ENCODE results near the gene CCNL1. TPM values are rescaled to one million over a fixed set of nuclear protein-coding genes. Genes with fewer than 3 reads are reported as not detected.
A peak's percentile ranks its signal among the peaks of the same experiment; 100 is the strongest.

Gene CCNL1
- 184 and 222 TPM in 2 replicates for total RNA-seq

DNA sequence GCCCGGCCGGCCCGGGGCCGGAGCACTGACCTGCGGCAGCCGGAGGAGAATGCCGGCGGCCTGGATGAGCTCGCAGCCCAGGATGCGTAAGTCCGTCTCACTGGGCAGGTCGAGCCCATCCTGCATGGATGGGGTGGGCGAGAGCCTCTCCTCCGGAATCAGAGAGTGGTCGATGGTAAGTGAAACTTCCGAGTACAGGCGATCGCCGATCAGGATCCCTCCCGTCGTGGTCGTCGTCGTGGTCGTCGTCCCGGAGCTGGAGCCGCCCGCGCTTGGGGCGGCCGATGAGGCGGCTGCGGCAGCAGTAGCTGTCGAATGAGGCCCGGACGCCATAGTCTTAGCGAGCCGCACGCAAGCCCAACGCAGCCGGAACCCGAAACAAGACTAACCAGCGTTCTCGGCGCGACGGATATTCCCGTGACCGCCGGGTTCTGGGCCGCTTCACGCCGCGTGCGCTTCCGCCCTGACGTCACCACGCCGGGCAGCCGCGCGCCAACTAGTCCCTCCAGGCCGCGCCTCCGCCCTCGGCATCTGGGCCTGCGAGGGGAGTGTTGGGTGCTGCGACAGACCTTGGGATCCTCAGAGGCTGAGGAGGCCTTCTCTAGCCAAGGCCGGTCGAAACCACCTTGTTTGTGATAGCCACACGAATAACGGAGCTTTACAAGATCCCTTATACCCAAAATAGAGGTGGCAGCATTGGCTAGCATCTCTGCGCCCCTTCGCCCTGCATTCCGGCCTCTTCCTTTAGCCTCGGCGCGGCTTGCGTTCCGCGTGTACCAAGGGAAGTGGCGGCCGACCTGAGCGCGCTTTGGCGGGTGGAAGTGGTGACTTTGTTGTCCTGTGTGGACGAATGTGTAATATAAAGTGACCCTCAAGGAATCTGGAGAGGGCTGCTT lies at the start of gene CCNL1:
CCNL1 (minus strand) TSS at position 386 of the 896 bp plus-strand sequence; CDS start at position 333, 53 bp downstream.
- CTCF ChIA-PET, result interaction anchor here (0.6 to 5.3 kb wide), 4 partner anchors 12 to 44 kb away, joined by 3 to 49 read pairs (median 3); no protein-coding TSS in a partner anchor
- H3K27ac Mint-ChIP-seq, result peak within 1 kb of the TSS; percentile 98
- ATAC-seq (ENCODE audit: low read depth) (peak; percentile 78), DNase-seq (peak; percentile 96)
- TF ChIP-seq, protein P1, sequence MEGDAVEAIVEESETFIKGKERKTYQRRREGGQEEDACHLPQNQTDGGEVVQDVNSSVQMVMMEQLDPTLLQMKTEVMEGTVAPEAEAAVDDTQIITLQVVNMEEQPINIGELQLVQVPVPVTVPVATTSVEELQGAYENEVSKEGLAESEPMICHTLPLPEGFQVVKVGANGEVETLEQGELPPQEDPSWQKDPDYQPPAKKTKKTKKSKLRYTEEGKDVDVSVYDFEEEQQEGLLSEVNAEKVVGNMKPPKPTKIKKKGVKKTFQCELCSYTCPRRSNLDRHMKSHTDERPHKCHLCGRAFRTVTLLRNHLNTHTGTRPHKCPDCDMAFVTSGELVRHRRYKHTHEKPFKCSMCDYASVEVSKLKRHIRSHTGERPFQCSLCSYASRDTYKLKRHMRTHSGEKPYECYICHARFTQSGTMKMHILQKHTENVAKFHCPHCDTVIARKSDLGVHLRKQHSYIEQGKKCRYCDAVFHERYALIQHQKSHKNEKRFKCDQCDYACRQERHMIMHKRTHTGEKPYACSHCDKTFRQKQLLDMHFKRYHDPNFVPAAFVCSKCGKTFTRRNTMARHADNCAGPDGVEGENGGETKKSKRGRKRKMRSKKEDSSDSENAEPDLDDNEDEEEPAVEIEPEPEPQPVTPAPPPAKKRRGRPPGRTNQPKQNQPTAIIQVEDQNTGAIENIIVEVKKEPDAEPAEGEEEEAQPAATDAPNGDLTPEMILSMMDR (IDR thresholded peaks at IDR 0.05), result no peak
- POLR2A ChIA-PET, result interaction anchor here (0.5 to 6.9 kb wide), 29 partner anchors 9 to 1485 kb away, joined by 3 to 660 read pairs (median 7); partner anchors contain the start of genes C3orf33, GFM1, GMPS and LEKR1
- no peaks in the 10 kb centered on the region for H3K27me3 Mint-ChIP-seq
- peaks cover 54% of the 10 kb centered on the region for H3K36me3 Mint-ChIP-seq (ENCODE audit: low read depth)
- H3K4me1 Mint-ChIP-seq, result peaks cover 59% of the 10 kb centered on the region
- peak within 1 kb of the TSS; percentile 99 for H3K4me3 Mint-ChIP-seq
- intact Hi-C loops (cut with micrococcal nuclease), result loop anchor here (1.0 to 5.0 kb wide), 13 partner anchors 9 to 1642 kb away; partner anchors contain the start of genes GMPS, MFSD1, SLC33A1 and SSR3
- no peaks in the 10 kb centered on the region for H3K9me3 Mint-ChIP-seq

DNA sequence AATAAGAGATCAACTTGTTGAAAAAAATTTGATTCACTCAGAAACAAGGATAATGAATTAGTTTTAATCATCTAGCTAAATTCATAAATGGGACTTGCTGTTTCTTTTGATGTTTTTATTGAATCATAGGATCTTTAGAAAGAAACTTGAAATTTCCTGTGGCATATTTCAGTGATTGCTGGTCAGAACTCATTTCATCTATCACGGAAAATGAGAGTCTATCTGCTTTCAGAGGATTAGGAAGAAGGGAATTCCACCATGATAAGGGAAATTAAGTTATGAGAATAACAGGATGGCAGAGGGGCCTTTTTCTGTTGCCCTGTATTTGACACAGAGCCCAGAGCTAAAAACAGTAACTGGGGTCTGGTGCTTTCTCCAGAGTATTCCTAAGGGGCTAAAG lies 44.9 kb upstream of the CCNL1 start:
- H3K36me3 Mint-ChIP-seq (ENCODE audit: low read depth), result peaks cover 1% of the 10 kb centered on the region

DNA sequence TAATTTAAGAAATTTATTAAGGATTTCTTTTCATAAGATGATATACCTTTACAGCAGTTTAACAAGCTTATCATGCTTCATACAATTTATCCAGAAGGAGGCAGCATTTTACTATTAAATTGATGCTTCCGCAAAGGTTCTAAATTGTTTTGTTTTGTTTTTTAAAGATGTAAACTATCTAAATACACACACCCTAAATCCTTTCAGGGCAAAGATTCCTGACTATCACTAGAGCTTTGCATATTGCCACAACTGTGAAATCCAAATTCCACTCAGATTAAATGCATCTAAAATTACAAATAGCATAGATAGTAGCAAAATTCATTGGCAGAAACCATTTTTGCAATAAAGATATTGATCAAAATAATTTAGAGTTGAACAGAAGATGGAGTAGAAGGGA lies 44.5 kb upstream of the CCNL1 start:
- Mint-ChIP-seq H3K4me1 (peaks cover 4% of the 10 kb centered on the region), H3K27me3 (no peaks in the 10 kb centered on the region), H3K27ac (no peak overlapping the region), H3K36me3 (ENCODE audit: low read depth) (peaks cover 1% of the 10 kb centered on the region), H3K4me3 (no peak overlapping the region), H3K9me3 (no peaks in the 10 kb centered on the region)
- ATAC-seq (ENCODE audit: low read depth) (no peak), DNase-seq (no peak)
- ChIA-PET CTCF (interaction anchor here (0.7 to 1.1 kb wide), 3 partner anchors 44 to 782 kb away, joined by 3 read pairs; no protein-coding TSS in a partner anchor), POLR2A (no interaction called here)
- intact Hi-C loops (cut with micrococcal nuclease), result loop anchor here (2.0 to 10.0 kb wide), 3 partner anchors 34 to 370 kb away; no protein-coding TSS in a partner anchor
- TF ChIP-seq, protein P1 (IDR thresholded peaks at IDR 0.05), result no peak

More for the DNA sequence above, 44.9 kb upstream of the CCNL1 start:
- no peaks in the 10 kb centered on the region for H3K9me3 Mint-ChIP-seq
- TF ChIP-seq, protein P1 (IDR thresholded peaks at IDR 0.05), result no peak
- ChIA-PET POLR2A (no interaction called here), CTCF (interaction anchor here (0.7 to 1.1 kb wide), 2 partner anchors 44 to 782 kb away, joined by 3 read pairs; no protein-coding TSS in a partner anchor)
- no peak overlapping the region for H3K4me3 Mint-ChIP-seq
- no peaks in the 10 kb centered on the region for H3K27me3 Mint-ChIP-seq
- no peak overlapping the region for H3K27ac Mint-ChIP-seq
- H3K4me1 Mint-ChIP-seq, result peaks cover 4% of the 10 kb centered on the region
- ATAC-seq (ENCODE audit: low read depth) (no peak), DNase-seq (no peak)
- intact Hi-C loops (cut with micrococcal nuclease), result loop anchor here (2.0 to 10.0 kb wide), 3 partner anchors 34 to 370 kb away; no protein-coding TSS in a partner anchor

DNA sequence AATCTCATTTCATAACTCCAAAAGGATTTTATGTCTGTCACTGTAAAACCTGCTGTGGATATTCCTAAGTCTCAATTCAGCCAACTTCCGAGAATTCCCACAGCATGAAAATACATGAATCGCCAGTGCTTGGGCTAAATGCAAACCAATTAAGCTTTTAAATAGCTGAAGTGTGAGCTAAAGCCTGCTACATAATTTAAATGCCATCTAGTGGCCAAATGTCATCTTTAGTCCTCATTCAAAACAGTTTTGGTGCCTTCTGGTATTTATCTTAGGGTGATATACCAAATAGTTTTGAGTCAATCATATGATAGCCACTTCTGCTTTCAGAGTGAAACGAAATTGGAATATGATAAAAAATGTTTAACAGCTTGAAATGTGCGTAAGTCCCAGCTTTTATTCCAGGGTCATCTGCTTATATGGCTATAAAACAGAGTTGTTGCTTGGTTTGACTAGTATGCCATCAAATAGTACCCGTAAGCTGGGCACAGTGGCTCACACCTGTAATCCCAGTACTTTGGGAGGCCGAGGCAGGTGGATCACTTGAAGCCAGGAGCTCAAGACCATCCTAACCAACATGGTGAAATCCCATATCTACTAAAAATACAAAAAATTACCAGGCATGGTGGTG lies 41.8 kb upstream of the CCNL1 start:
- ATAC-seq (ENCODE audit: low read depth), result peak; percentile 50
- no peak overlapping the region for H3K4me3 Mint-ChIP-seq
- ChIA-PET POLR2A (interaction anchor here (0.8 to 2.0 kb wide), 3 partner anchors 27 to 45 kb away, joined by 3 to 17 read pairs (median 14); partner anchors contain the start of gene CCNL1), CTCF (interaction anchor here (0.8 to 2.3 kb wide), 8 partner anchors 26 to 1051 kb away, joined by 3 to 11 read pairs (median 4); no protein-coding TSS in a partner anchor)
- no peak for DNase-seq
- H3K9me3 Mint-ChIP-seq, result peaks cover 4% of the 10 kb centered on the region
- H3K27me3 Mint-ChIP-seq, result no peaks in the 10 kb centered on the region
- TF ChIP-seq, protein P1 (IDR thresholded peaks at IDR 0.05), result peak; percentile 47
- intact Hi-C loops (cut with micrococcal nuclease), result loop anchor here (1.0 to 10.0 kb wide), 5 partner anchors 26 to 1051 kb away; partner anchors contain the start of gene CCNL1
- H3K27ac Mint-ChIP-seq, result no peak overlapping the region
- no peaks in the 10 kb centered on the region for H3K36me3 Mint-ChIP-seq (ENCODE audit: low read depth)
- peaks cover 4% of the 10 kb centered on the region for H3K4me1 Mint-ChIP-seq
